ENCODE measurements around the gene STK25.

GRCh38 chr2:241489733-241490680, 18.4 kb downstream of the STK25 start:
- no peak for TF ChIP-seq ZFP30 (CRISPR knock-in tag; IDR thresholded peaks at IDR 0.05)
- no peak for TF ChIP-seq PATZ1 (CRISPR knock-in tag; IDR thresholded peaks at IDR 0.05; ENCODE audit: borderline replicate concordance)
- TF ChIP-seq TOX (CRISPR knock-in tag; IDR thresholded peaks at IDR 0.05; ENCODE audit: borderline replicate concordance), result no peak
- no peak for TF ChIP-seq ZNF565 (CRISPR knock-in tag; conservative IDR thresholded peaks at IDR 0.05; ENCODE audit: low read depth)
- TF ChIP-seq ZNF70 (CRISPR knock-in tag; IDR thresholded peaks at IDR 0.05), result no peak
